Stimulated activated CD4-positive, alpha-beta T cell treated with anti-CD3 and anti-CD28 coated beads, Interleukin-4, amount 100 ng/mL, for 1 hour (primary cell): ENCODE data around the gene DAGLA.
"Not testable (repeated sequence)": the region's sequence is repeated elsewhere in the genome, so short reads cannot be mapped to it uniquely, and the experiment has no call there.

ENCODE experiments used
- DNase-seq: peaks from one replicate; pipeline ENCODE4 v3.0.0-alpha.2; 2020

The DAGLA gene

DNA sequence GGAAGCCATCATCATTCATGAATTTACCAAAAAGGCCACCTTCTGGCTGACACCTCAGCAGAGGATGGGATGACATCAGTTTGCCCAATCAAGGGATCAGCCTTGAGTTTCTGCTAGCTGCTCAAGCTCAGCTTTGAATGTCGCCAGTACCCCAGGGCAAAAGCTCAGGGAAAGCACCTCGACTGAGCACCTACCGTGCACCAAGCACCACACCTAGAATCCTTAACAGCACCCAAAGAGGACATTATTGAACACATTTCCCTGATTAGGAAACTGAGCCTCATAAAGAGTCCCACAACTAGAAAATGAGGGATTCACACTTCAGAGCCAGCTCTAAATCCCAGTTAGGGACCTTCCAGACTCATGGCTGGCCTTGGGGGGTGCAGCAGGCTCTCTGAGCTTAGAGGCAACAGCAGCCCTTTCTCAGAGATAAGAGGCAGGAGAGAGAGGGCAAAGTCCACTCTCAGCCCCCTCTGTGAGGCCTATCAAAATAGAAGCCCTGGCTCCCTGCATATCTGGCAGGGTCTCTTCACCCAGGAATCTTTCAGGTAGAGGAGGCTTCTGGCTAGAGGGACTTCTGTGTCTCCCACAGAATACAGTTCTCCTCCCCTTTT is 13.4 kb upstream of the DAGLA start:
- DNase-seq: no peak

DNA sequence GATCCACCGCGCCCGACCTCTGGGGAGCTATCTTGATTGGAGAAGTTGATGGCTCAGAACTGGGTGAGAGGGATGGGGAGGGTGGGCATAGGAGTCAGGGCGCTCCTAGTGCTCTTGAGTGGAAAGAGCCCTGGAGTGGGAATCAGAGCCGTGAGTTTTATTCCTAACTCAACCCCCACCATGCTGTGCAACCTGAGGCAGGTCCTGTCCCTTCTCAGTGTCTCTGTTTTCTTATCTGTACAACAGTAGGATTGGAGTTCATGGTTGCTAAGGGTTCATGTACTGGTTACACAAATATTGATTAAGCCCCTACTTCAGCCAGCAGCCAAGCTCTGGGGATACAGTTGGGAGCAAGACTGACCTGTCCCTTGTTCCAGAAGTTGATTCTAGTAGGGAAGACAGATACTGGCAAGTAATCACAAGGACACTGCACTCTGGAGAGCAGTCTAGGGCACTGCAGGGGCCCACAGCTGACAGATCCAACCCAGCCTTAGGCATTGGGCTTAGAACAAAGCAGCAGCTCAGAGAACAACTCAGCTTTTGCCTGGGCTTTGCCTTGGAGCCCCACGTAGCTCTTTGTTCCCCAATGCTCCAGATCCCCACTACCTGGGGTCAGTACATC is 12.4 kb upstream of the DAGLA start:
- no peak for DNase-seq

DNA sequence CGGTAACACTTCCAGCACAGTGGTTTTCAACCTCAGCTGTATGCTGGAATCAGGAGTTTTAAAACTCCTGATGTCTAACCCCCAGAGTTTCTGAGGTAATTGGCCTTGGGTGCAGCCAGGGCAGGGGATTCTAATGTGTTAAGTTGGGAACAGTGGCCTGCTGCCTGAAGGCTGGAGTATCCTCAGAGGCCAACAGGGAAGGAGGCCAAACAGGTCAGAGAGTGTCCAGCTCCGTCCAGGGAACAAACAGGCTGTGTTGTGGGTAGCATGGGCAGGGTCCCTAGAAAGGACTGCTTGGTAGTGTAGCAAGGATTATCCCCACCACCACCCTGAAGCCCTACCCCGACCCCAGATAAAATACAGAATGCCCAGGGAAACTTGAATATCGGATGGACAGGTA is 10.8 kb upstream of the DAGLA start:
- no peak for DNase-seq

DNA sequence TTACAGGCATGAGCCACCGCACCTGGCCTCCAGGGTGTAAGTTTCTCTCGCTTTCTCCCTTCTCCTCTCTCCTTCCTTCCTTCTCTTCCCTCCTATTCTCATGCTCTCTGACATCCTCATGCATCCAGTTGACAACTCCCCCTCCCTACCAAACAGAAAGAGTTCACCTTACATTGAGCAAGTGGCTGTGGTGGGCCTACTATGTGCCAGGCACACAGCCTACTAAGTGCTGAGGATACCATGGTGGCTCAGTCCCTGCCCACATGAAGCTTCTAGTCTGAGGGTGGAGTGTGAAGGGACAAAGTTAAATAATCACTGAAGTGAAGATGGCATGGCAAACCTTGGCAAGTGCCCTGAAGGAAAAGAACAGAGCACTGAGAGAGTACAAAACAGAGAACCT is 9.6 kb upstream of the DAGLA start:
- no peak for DNase-seq

DNA sequence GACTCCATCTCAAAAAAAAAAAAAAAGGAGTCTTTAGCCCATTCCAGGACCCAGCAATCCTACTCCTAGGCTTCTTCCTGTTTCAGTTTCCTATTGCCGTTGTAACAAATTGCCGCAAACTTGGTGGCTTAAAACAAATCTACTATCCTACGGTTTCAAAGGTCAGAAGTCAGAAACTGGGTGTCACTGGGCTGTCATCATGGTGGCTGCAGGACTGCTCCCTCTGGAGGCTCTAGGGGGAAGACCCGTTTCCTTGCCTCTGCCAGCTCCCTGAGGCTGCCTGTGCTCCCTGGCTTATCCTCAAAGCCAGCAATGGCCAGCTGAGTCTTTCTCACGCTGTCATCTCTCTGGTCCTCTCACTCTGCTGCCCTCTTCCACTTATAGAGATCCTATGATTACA is 8.7 kb upstream of the DAGLA start:
- DNase-seq: no peak

DNA sequence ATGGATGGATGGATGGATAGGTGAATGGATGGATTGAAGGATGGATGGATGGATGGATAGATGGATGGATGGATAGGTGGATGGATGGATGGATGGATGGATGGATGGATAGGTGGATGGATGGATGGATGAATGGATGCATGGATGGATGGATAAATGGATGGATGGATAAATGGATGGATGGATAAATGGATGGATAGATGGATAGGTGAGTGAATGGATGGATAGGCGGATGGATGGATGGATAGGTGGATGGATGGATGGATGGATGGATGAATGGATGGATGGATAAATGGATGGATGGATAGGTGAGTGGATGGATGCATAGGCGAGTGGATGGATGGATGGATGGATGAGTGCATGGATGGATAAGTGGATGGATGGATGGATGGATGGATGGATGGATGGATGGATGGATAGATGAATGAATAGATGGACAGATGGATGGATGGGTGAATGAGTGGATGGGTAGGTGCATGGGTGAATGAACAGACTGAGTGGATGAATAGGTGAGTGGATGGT is 6.2 kb upstream of the DAGLA start:
- DNase-seq: not testable (repeated sequence)

DNA sequence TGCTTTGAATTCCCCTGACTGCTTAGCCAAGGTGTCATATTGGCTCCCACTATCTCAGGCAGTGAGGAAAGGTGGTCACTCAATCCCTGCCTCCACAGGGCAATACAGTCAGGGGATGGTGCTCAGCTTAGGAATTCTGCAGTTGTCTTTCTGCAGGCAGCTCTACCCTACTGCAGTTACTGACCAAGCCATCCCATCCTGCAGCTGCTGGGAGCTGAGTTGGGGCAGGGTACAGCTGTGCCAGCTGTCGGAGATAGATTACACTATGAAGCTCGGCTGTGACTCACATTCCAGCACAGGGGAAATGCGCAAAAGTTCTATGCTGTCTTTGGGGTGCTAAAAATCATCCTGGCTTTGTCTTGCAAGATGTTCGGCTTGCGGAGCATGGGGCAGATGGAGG is 4.4 kb upstream of the DAGLA start:
- no peak for DNase-seq

DNA sequence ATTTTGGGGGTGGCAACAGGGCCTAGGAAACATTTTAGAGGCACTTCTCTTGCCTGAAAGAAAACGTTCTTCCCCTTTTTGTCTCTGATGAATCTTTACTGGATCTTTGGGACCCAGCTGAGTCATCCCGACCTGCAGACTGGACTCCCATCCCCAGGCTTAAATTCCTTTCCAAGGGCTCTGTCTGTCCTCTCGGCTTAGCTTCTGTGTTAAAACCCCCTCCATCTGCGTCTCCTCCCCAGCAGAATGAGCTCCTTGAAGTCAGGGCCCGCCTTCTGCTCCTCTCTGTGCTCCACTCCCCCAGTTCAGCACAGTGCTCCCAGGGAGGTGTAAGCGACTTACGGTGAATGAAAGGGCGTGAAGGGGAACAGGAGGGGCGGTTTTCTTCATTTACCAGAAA is 895 bp upstream of the DAGLA start:
- no peak for DNase-seq

DNA sequence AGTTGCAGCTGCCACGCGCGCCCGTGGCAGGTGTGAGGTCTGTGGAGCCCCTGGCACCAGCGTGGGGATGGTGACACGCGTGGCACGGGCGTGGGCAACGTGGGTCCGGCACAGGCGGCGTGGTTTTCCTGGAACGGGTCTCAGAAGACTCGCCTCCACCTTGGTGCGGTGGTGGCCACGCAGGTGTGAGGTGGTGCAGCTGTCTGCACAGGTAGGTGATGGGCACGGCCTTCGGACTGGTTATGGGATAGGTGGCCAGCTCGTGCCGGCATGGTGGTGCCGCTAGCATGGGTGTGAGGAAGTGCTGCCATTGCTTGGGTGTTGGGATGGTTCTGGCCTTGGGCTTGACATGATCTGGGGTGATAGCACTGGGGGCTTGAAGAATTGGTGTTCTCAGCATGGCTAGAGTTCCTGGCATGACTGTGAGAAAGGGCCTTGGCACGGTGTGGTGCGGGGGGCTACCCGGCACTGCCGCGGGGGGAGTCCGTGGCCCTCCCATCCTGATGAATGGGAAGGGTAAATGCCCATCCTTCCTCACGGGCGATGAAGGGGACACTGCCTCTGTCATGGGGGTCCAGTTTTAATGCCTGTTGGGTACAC is 531 bp downstream of the DAGLA start:
- DNase-seq: no peak

DNA sequence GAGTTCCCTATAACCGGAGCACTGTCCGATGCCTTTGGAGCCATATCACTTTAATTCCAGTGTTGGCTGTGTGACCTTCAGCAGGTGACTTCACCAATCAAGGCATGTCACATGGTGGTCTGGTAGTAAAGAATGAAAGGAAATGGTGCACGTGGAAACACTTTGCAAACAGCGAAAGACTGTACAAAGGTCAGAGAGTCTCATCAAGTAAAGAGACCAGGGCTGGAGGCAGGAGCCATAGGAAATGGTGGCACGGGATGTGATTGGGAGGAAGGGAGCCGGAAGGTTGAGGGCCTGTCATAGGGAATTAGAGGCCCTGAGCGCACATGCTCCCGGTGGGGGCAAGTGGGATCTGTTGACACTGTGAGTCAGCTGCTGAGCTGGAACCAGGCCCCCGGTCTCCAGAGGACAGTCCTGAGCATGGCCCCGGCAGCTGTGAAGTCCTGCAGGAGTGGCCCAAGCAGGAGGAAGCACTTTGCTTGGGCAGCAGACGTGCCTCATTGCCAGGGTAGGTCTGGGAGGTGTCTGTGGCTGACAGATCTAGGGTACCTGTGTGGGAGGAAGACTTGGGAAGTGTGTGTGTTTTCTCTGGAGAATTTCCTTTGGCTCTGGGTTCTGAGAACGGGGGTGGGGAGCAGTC is 2.0 kb downstream of the DAGLA start:
- DNase-seq: no peak

DNA sequence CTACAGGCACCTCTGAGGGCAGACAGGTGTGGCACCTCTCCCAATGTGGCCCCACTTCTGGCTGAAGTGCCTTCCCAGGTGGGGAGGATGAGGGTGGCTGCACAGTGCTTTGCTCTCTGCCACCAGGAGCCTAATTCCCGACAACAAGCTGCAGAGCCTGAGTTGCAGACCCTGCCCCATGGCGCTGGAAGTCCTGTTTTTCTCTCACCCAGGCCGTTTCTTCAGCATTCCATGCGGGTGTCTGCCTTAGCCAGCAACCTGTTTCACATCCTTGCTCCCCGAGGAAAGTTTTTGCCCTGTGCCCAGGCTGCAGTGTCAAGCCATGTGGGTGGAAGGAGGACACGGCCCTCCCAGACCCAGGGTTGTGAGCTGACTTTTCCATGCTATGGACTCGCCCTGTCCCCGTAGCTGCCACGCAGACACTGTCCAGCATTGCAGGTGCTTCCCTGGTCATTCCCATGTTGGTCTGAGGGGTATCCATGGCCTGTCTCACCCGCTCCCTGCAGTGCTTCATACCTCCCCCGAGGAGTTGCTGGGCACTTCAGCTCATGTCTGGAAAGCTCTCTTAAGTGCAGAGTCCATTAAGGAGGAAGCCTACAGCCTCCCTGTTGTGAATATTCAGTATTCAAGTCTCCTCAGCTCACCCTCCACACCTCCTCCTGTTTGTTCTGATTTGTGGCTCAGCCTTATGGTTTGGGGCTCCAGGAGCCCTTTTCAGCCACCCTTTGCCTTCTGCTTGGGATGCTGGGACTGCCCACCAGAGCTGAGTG is 2.9 kb downstream of the DAGLA start:
- DNase-seq: no peak

DNA sequence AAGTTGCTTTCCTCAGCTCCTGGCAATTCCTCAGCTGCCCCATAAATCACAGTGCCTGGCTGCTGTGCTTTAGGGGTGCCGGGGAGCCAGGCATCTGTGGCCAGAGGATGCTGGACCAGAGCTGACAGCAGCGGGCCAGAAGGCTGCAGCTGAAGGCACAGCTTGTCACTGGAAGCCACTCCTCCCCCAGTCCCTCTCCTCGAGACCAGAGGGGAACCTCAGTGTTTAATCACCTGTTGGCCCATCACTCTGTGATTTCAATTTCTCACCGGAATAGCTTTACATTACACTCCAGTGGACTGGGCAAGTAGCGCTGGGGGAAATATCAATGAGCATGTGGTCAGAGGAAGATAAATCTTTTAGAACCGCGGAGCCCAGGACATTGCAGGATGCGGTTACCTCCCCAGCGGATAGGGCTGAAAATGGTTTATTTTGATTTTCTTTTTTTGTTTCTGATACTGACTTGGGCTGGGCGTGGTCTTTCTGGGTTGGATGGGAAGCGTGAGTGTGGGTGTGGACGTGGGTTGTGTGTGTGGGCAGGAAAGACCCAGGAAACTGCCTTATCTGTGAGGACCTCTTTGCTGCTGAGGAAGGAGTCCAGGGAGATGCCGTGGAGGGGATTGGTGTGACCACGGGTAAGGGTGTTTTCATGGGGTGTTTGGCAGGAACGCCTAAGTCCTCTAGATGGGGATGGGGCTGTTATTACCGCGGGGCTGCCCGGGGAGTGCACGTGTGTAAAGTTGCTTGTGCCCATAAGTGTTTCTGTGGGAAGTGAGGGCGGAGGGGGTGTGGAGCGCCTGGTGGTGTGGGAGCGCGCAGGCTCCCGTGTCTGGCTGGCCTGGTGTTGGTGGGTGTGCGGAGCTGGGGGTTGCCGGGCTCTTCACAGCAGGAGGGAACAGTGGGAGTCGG is 4.0 kb downstream of the DAGLA start:
- DNase-seq: no peak

DNA sequence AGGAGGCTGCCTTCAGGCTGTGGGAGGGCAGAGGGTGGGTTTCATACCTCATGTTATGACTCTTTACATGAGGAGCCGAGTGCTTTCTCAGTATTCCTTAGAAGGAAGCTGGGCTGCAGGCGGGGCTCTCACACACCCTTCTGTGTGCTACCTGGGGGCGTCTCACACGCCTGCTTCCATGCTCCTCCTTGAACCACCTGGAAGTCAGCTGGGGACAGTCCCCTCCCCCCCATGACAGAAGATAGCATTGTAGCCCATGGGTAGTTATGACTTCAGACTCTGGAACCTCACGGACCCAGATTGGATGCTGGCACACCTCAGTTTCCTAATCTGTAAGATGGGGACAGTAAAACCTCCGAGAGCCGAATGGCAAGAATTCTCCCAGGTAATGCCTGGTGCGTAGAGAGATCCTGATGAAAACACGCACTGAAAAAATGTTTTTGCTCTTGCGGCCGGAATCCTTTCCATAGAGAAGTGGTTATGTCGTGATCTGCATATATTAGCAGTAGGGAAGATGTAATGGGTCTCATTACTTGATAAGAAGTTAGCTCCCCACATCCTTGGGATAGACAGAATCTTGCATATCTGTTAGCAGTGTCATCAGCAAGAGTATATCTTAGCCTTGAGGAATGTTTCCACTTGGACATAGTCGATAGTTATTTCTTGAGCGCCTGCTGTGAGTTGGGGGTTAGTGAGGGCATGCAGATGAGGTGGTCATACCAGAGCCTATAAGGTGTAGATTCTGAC is 4.9 kb downstream of the DAGLA start:
- no peak for DNase-seq

DNA sequence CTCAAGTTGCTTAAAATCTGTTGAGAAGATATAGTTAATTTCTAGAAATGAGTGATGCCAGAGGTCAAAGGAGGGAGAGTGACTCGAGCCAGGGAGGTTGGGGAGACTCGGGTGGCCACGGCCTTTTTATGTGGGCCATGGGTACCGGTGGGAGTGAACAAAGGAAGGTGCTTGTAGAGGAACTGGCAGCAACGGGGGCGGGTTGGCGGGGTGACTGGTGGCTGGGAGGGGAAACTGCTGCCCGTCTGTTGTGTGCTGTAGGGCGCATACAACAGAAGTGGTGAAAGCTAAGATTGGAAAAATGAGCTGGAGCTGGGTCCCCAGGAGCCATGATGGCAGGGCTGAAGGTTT is 5.4 kb downstream of the DAGLA start:
- DNase-seq: peak; percentile 21

DNA sequence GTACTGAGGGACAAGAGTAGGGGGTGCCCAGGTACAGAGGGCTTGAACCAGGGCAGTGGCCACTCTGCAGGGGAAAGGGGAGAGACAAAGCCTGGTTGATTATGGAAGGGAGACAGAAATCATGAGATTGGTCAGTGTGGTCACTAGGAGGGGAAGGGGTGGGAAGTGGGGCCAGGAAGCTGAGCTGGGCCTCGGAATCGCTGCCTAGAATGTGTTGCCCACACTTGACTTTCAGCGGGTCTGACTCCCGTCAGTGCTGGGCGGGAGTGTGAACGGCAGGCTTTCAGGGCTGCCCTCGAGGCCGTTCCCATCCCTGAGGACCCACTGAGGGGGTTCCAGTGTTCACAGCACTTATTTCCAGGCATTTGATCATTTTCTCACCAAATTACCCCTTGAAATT is 5.9 kb downstream of the DAGLA start:
- no peak for DNase-seq

DNA sequence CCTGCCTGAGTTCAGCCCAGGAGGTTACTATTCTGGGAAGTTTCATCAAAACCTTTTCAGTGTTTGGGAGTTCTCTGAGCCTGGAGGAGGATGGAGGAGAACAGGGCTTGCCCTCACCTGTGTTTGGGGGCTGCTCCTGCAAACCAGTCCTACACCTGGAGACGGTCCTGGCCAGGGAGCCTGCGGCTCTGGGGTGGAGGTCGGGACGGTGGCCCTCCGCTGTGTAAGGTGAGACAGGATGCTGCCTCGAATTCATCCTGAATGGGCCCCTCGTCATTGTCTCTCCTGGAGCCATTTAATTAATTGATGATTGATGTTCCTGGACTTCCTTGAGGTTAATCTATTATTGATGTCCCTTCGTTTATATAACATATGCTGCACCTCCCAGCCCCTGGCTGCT is 6.3 kb downstream of the DAGLA start:
- DNase-seq: no peak

DNA sequence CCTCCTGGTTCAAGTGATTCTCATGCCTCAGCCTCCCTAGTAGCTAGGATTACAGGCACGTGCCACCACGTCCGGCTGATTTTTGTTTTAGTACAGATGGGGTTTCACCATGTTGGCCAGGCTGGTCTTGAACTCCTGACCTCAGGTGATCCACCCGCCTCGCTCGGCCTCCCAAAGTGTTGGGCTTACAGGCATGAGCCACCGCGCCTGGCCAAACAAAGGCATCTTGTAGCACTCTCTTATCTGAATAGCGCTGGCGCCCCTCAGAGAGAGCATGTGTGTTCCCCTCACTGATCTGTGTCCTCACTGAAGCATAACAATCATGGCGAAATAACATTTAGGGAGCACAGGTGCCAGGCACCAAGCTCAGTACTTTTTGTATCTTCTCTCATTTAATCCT is 7.2 kb downstream of the DAGLA start:
- no peak for DNase-seq

DNA sequence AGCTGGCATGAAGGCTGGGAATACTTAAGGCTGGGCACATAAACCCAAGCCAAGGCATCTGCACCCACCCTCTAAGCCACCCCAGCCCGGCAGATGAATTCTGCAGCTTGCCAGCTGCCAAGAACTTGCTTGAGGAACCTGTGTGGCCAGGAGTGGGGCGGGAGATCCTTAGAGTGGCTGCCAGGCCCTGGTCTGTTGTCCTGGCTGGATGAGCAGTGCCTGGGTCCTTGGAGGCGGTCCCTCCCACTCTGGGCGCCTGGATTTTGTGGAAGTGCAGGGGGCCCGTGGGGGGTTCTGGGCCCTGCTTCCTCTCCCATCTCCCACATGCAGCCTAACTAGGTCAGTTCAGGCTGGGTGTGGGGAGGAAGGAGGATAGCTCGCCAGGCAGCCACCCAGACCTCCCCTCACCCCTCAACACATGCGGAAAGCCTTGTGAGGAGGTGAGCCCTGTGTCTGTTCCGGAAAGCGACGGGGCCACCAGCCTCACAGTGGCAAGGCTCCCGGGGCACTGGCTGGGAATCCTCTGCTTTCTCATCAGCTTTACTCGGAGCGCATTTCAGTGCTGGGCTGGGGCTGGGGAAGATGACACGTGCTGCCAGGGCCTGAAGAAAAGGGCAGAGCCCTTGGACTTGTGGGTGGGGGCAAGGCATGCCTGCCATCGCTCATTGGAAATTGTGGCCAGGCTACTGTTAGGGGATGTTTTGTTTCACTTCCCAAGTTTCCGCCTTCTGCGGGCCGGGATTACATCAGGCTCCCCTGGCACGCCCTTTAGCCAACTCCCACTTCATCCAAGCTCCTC is 8.4 kb downstream of the DAGLA start:
- DNase-seq: no peak

DNA sequence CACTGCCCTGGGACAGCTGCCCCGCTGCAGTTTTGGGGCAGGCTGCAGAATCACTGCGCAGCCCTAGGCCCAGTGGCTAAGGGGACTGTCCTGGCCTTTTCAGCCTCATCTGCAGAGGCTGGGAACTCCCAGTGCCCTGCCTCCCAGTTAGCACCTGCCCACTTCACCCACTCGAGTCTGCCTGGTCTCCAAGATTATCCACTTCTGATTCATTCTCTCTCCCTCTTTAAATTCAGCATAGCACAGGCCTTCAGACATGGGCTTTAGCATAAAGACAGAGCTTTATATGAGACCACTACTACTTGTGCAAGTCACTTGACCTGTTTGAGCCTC is 8.9 kb downstream of the DAGLA start:
- DNase-seq: no peak

DNA sequence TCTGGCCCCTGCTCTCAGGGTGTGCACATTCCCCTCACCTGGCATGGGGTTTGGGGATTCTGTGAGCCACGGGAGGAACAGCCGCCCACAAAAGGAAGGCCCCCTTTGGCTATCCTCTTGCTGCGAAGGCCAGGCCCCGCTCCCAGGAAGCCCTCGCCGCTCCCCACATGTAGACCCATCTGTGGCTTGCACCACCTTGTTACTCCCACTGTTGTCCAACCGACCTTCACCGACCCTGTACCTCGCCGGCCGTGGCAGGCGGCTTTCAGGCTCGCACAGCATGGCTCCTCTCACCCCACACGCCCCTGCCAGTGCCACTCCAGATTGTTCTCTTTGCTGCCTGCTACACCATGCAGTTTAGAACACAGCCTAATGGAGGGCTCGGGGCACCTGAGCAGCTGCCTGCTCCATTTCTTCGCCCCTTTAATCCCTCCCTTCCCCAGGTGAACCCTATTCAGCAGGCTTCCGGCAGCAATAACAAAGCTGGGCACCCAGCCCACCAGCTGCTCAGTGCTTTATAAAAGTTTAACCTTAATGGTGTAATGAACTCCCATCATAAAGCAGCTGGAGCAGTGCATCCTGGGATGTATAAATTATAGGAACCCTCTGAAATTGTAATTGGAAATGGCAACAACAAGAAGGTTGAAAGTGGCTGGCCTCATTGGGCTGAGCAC is 10.7 kb downstream of the DAGLA start:
- DNase-seq: no peak
